Smooth muscle cell of the brain vasculature (primary cell): Measurements from ENCODE around the gene TPH2.

Experiments
- DNase-seq: peaks from one replicate; pipeline ENCODE4 v3.0.0-alpha.2; 2012; ENCODE audit warnings: low read depth, low spot score

Gene TPH2

DNA sequence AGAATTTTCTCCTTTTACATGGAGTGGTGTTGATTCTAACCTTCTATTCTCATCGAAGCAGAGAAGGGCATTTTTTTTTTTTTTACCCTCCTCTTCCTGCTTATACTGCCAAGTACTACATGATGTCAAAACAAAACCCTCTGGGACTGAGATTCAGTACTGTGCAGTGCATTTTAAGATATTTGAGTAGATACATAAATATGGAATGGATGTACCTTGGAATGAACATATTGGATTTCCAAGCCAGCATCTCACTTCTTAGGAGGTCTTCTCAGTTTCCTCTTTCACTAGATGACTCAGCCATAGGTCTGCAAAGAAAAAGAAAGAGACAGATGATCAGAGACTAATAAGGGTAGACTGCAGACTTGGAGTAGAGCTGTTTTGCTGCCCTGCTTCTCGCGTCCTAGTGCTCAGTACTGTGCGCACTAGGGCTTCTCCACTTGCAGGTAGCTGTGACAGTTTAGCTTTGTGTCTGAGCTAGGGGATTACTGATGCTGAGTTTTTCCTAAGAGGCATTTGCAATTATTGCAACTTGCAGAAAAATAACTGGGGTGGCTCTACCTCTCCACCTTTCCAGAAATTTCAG is 20.4 kb downstream of the TPH2 start:
- peak; percentile 43 for DNase-seq

GRCh38 chr12:71967211-71967610 is 28.6 kb downstream of the TPH2 start:
- DNase-seq: no peak

- no peak for DNase-seq
Observed at GRCh38 chr12:71969330-71969729, 30.7 kb downstream of the TPH2 start.

GRCh38 chr12:71970031-71970430 is 31.4 kb downstream of the TPH2 start:
- no peak for DNase-seq

GRCh38 chr12:71972441-71973074 is 33.9 kb downstream of the TPH2 start:
- no peak for DNase-seq

DNA sequence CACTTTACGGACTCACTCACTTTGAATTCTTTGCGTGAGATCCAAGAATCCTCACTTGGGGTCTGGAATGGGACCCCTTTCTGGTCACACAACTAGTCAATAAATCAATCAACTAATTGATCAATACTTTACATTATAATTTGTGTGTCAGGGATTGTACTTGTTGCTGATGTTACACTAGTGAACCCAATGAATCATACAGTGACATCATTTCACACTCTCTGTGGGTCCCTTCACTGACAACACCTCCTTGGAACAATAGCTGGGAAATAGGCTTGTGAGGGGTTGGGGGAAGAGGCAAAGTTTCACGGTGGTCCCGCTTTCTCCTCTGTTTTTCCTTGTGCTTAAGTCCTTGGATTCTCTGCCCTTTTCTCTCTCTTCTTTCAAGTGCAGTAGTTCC is 35.0 kb downstream of the TPH2 start:
- no peak for DNase-seq

GRCh38 chr12:71980538-71980937 is 41.9 kb downstream of the TPH2 start:
- no peak for DNase-seq

GRCh38 chr12:71981149-71981548 is 42.5 kb downstream of the TPH2 start:
- DNase-seq: no peak

DNA sequence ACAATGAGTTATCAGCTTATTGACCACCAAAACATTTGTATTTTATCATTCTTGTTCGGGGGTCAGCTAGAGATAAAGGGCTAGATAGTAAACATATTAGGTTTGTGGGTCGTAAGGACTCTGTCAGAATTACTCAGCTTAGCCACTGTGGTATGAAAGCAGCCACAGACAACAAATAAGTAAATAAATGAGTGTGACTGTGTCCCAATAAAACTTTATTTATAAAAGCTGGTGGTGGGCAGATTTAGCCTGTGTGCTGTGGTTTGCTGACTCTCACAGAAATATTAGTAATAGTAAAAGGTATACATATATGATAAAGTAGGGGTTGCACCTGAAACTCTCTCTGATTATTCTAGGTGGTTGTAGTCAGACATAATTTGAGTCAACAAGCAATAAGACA is 56.1 kb downstream of the TPH2 start:
- no peak for DNase-seq

GRCh38 chr12:71999795-72000194 is 61.1 kb downstream of the TPH2 start:
- no peak for DNase-seq

- DNase-seq: no peak
Observed at GRCh38 chr12:72000969-72001648, 62.5 kb downstream of the TPH2 start.

- no peak for DNase-seq
Observed at GRCh38 chr12:72006766-72007165, 68.1 kb downstream of the TPH2 start.

DNA sequence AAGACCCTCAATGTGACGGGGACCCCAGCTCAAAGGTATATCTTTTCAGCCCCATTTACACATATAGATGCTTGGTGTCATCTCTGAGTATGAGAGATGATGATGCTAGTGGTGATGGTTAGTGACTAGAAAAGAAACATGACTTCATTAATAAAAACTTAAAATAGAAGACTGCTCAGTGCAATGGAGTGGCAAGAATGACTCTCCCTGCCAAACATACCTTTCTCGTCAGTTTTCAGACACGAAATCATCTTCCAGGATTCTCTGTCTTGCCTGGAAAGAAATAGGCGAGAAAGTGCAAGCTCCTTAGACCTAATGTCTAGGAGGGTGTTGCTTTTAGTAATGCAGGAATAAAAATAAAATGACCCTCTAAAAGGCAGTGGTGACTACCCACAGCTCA is 71.7 kb downstream of the TPH2 start:
- DNase-seq: no peak

GRCh38 chr12:72011374-72011773 is 72.7 kb downstream of the TPH2 start:
- no peak for DNase-seq

DNA sequence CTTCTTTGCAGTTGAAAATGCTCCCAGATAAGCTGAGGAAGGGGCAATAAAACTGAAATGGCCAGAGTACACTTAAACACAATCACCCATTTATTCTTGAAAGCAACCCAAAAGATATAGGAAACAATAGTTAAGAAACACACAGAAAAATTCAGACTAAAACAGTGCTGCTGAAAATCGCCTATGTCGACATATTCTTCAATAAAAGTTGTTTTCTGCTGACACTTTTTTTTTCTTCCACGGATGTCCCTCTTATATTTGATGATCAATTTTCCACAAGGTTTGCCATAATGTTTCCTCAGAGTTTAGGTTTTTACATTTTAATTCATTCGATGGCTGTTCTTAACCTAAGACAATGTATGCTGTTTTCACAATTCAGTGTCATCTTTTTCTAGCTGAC is 74.2 kb downstream of the TPH2 start:
- no peak for DNase-seq

DNA sequence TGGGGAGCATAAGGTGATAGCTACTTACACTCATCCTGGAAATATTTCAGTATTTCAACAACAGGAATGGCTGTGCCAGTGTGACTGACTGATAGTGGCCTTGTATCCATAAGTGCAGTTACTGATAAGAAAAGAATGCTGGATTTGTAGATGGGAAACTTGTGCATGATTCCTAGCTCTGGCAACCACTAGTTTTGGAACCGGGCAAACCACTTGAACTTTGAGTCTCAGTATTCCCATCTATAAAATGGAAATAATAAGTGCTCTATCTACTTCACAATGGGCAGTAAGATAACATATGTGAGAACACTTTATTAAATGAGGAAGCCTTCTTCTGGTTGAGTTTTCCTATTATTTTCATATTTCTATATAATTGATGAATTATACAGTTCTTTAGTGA is 77.2 kb downstream of the TPH2 start:
- no peak for DNase-seq

DNA sequence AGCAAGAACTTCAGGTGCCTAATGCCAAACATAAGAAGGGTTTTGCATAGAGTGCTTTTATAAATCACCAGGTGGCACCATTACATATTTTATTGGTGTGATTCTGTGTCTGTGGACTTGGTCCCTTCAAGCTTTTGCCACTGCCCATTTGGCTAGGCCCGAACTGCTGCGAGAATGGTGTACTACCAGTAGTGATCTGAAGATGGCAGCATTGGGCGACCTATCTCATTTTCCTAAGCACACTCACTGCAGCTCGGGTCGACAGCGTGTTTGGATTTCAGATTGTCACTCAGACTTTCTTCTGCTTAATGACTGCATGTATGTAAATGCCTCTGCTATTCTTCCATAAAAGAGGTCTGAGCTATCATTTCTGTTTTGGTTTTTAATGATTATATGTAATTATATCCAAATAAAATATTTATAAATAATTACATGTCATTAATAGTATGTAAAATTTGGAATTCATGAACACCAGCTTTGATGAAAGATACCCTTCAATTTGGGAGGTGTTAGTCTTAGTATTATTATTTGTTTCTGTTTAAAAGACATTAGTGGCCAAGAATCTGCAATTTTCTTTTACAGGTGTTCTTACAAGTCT is 78.5 kb downstream of the TPH2 start:
- DNase-seq: peak; percentile 43

- no peak for DNase-seq
Observed at GRCh38 chr12:72018036-72018435, 79.4 kb downstream of the TPH2 start.

- no peak for DNase-seq
Observed at GRCh38 chr12:72024613-72025012, 86.0 kb downstream of the TPH2 start.

GRCh38 chr12:72025524-72025923 is 86.9 kb downstream of the TPH2 start:
- DNase-seq: no peak

- DNase-seq: no peak
Observed at GRCh38 chr12:72028966-72029365, 90.3 kb downstream of the TPH2 start.

- no peak for DNase-seq
Observed at GRCh38 chr12:72030277-72030676, 91.6 kb downstream of the TPH2 start.

GRCh38 chr12:72031066-72031465 is 92.4 kb downstream of the TPH2 start:
- no peak for DNase-seq
